Embryonic facial prominence (tissue), 1 donor: ENCODE measurements around the gene TBXT.
"Not testable (repeated sequence)": the region's sequence is repeated elsewhere in the genome, so short reads cannot be mapped to it uniquely, and the experiment has no call there.

ENCODE experiments used
- DNase-seq: peaks from one replicate; pipeline ENCODE4 v3.0.0-alpha.2; 2016; ENCODE audit errors: extremely low spot score

The TBXT gene, protein sequence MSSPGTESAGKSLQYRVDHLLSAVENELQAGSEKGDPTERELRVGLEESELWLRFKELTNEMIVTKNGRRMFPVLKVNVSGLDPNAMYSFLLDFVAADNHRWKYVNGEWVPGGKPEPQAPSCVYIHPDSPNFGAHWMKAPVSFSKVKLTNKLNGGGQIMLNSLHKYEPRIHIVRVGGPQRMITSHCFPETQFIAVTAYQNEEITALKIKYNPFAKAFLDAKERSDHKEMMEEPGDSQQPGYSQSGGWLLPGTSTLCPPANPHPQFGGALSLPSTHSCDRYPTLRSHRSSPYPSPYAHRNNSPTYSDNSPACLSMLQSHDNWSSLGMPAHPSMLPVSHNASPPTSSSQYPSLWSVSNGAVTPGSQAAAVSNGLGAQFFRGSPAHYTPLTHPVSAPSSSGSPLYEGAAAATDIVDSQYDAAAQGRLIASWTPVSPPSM

DNA sequence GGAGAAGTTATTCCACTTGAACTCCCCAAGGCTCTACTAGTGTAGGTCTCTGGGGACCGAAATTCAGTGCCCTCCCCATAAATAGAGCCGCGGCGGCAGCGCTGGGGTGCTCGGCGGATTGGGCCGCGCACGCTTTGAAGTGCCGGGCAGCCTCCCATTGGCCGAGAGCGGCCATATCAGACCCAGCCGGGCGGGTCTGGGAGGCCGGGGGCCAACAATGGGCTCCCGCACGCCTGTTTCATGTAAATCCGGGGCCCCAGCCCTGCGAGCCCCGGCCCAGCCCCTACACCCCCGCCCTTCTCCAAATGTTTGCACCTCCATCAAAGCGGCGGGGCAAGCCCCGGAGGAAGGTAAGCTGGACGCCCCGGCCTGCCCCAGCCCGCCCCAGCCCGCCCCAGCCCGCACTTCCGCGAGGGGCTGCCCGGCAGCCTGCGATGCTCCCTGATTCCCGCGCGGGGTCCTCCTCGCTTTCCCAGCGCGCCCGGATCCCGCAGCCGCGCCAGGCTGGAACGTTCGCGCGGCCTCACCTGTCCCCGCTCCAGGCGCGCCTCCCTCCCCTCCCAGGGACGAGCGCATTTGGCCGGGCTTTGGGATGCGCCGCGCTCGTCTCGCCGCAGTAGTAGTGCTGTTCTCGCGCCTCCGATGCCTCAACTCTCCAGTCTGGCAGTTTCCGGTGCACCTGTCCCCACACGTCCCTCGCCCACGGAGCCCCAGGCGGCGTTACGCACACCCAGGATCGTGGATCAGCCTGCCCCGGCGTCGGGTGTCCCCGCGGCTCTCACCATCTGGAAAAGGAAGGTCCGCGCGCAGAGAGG is at the start of gene TBXT:
Gene TBXT, minus strand, starts transcription at position 51 of the 815 bp plus-strand sequence. CDS start 260 bp downstream, outside the sequence.
- no peak for DNase-seq

DNA sequence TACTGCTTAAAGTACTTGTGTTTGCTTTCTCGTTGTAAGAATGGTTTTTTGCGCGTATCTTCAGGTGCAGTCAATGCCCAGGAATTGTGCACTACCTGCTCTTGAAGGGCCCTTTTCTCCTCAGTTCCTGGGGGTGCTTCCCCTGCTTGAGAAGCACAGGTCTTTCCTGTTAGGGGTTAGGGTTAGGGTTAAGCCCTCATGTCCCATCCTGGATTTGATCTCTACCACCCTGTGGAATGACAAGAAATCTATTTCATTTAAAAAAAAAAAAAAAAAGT is 39.6 kb upstream of the TBXT start:
- DNase-seq = no peak

DNA sequence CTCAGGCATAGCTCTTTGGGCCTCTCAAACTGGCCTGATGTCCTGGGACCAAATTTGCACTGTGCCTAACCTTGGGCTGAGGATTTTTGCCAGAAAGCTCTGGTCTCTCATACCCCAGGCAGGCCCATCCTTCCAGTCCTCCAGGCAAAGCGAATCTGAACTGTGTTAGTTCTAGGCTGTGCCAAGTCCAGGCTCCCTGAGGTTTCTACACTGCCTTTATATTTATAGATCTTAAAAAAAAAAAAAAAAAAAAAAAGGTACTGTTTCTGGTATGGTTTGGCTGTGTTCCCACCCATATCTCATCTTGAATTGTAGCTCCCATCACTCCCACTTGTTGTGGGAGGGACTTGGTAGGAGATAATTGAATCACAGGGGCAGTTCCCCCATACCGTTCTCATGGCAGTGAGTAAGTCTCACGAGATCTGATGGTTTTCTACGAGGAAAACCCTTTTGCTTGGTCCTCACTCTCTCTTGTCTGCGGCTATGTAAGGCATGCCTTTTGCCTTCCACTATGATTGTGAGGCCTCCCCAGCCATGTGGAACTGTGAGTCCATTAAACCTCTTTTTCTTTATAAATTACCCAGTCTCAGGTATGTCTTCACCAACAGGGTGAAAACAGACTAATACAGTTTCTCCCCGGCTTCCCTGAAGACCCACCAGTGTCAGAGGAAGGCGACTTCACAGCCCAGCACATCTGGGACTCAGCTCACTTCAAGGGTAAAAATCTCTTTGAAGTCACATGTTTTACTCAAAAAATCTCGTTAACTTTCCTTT is 39.0 kb upstream of the TBXT start:
- no peak for DNase-seq

DNA sequence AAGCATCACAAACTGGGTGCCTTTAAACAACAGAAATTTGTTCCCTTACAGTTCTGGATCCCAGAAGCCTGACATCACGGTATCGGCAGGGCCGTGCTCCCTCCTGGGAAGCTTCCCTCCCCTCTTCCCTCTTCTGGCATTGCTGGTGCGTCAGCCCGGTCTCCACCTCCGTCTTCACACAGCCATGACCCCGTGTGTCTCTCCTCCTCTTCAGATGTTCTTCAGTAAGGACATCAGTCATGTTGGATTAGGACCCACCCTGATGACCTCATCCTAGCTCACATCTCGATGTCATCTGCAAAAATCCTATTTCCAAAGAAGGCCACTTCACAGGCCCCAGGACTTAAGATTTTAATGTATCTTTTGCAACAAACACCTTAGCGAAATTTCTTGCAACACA is 38.4 kb upstream of the TBXT start:
- DNase-seq = no peak

GRCh38 chr6:166204852-166205650 is 37.4 kb upstream of the TBXT start:
- no peak for DNase-seq

DNA sequence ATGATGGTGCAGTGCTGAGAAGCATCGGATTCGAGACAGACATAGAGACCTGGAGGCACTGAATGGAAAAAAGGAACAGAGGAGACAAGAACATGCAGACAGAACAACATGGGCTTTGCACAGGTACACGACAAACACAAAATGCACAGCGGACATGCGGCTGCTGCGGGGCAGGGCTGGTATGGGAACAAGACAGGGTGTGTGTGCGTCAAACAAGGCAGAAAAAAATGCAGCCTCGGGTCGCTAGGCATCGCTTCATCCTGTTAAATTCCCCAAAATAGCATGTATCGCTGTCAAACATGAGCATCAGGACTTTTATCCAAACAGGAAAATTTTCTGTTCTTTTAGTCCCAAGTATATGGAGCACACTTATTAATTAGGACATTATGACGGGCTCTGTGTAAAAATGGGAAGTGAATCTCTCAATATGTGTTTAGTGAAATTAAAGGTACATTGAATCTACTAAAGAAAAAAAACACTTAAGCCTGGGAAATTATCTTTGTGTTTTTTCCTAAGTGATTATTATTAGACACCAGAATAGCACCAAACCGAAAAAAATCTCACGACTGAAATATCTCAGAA is 36.1 kb upstream of the TBXT start:
- DNase-seq = no peak

DNA sequence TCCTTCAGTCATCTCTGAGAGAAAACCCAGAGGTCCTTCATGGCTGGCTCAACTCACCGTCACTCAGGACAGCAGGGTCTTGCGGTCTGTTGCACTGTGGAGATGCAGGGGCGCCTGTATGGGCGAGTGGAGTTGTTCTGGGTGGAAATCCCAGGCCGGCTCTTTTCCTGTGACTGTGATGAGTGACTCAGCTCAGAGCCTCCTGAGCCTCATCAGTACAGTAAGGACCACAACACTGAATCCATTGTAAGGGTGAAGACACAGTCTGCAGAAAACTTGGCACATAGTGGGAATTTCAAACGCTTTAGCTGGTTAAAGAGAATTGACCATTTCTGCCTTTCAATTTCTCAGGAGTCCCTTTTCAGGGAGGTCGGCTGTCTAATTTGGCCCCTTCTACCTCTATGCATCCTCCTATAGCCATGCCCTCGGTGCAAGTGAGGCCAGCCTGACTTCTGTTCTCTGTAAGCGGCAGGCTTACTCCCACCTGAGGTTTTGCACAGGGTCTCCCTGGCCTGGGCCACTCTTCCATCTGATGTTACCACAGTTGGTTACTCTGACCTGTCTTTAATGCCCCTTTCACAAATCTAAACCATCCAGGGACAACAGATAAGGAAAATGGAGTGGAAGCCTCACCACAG is 35.5 kb upstream of the TBXT start:
- no peak for DNase-seq

- DNase-seq = no peak
Measured at GRCh38 chr6:166202321-166202733, 34.7 kb upstream of the TBXT start.

DNA sequence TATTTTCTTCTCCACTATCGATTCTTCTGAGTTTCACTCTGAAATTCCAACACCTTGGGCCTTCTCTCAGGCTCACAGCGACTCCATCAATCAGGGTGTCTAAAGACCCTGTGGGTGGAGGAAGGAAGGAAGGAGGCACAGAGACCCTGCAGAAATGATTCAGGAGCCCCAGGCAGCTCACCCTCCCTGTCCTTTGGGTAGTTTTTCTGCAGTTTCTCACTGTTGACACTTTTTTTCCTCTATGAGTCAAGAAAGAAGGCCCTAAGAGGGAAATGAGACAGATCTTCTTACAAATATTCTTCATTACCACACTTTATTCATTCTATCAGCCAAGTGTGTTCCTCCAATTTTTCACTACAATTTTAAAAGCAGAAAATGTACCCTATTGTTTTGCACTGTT is 34.2 kb upstream of the TBXT start:
- no peak for DNase-seq

- DNase-seq = no peak
Measured at GRCh38 chr6:166197361-166197760, 29.7 kb upstream of the TBXT start.

- no peak for DNase-seq
Measured at GRCh38 chr6:166195860-166196238, 28.2 kb upstream of the TBXT start.

GRCh38 chr6:166194914-166195859 is 27.5 kb upstream of the TBXT start:
- DNase-seq = no peak

DNA sequence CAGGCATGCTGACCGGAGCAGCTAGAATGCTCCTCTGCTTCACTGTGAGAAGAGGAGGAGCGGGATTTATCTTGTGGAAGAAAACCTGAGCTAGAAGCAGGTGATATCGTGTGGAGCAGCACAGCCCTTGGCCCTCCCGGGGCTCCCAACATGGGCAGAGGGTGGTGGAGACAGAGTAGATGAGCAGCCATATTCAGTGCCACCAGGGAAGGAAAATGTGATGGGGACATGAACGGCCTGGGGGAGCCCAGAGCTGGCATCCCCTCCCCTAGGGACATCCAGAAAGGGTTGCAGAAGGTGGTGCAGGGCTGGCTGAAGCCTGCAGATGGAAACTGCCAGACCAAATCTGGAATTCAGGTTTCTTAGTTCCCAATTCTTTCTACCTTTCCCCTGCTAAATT is 24.9 kb upstream of the TBXT start:
- DNase-seq = no peak

- DNase-seq = no peak
Measured at GRCh38 chr6:166192136-166192535, 24.5 kb upstream of the TBXT start.

DNA sequence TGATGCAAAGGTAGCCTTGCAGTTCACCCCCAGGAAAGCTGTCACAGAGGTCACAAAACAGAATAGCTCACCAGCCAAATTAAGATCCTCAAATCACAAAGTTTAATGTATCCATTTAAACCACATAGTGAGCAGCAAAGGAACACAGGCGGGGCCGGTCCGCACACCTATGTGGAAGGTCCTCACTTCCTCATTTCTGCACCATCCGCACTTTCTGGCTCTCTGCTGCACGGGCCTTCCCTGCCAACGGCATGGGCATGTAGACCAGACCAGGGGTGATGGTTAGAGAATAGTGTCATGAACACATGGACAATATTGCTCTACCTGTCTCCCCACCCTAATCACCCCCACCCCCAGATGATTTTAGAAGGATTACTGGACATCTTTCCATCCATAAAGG is 12.1 kb upstream of the TBXT start:
- DNase-seq = no peak

DNA sequence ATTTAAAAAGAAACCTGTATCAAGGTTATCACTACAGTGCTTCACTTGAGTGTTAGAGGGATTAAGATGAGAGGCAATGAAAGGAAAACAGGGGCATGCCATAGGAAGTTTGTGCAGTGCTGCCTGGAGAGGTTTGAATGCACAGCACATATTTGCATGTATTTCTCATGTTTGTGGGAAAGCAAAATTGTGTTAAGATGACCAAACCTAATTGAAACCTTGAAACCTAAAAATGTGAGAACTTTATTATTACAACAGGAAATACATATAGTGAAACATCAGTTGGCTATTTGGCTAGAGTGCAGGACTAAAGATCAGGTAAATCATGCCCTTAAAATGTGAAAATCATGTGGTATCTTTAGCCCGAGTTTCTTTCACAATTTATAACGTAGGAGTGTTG is 8.5 kb upstream of the TBXT start:
- DNase-seq = no peak

- DNase-seq = not testable (repeated sequence)
Measured at GRCh38 chr6:166175093-166175492, 7.4 kb upstream of the TBXT start.

DNA sequence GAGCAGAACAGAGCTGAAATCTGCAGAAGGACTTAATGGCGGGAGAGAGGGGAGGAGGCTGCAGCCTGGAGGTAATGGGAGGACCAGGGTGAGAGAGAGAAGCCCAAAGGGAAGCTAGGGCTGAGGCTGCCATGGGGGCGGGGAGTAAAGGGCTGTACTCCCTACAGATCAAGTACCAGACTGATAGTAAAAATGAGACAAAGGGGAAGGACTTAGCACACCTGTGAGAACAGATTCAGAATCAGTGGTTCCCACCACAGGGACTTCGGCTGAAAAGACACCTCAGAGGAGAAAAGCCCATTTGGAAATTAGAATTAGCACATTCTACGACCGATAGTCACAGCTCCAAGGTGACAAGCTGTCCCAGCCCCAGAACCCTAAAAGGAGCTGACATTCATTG is 6.4 kb upstream of the TBXT start:
- no peak for DNase-seq

DNA sequence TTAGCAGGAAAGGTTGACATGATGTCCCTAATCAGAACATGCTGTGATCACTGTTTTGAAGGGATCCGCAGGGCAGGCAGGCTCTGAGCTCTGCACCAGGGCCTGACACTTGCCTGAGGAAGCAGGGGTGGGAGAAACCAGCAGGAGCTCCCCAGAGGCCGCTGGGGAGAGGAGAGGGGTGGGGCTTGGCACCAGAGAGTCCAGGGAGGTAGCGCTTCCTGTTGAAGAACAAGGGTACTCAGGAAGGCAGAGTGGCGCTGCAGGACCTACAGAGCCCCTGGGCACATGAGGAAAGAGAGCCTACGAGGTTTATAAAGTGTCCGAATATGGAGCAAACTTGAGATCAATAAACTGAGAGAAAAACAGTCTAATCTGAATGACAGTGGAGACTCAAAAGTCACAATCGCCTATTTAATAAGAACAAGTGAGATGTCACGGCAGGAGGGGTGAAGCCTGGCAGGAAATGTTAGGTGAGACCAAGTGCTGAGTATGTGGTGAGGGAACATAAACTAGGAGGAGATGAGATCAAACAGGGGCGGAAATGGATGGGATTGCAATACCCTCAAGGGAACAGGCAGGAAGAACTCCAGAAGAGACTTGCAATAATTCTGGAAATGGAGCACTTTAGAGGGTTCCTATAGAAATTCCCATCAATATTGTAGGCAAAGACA is 5.8 kb upstream of the TBXT start:
- no peak for DNase-seq
